NB4 (cell line): ENCODE data around the gene STAT6.

Experiments
- DNase-seq: peaks from one replicate; pipeline ENCODE4 v3.0.0; 2010; ENCODE audit warnings: low read depth
- H3K4me3 ChIP-seq: one replicate; pipeline ENCODE4 v1.5.1; 2011; ENCODE audit warnings: mild to moderate bottlenecking, low read depth, low read length, moderate library complexity
- CTCF ChIP-seq: IDR thresholded peaks from one replicate; pipeline ENCODE4 v1.5.1; 2012; ENCODE audit warnings: low read depth, low read length
- MAX ChIP-seq: IDR thresholded peaks from 2 replicates; pipeline ENCODE4 v1.6.1; 2011; ENCODE audit warnings: low read depth, low read length
- MYC ChIP-seq: IDR thresholded peaks from 2 replicates; pipeline ENCODE4 v1.6.1; 2011; ENCODE audit warnings: low read depth, low read length
- POLR2A ChIP-seq: IDR thresholded peaks from 2 replicates; pipeline ENCODE4 v1.6.1; 2011; ENCODE audit warnings: mild to moderate bottlenecking; ENCODE audit not compliant: insufficient read length; ENCODE audit errors: extremely low read depth

STAT6 gene

GRCh38 chr12:57128519-57129247, 17.5 kb upstream of the STAT6 start:
- no peak overlapping the region for H3K4me3 ChIP-seq
- TF ChIP-seq MYC (no peak), MAX (no peak), CTCF (no peak), POLR2A (no peak)
- DNase-seq, result no peak

- TF ChIP-seq POLR2A (no peak), MYC (no peak), MAX (no peak)
- H3K4me3 ChIP-seq, result peak within 1 kb of the TSS; percentile 40
- no peak for DNase-seq
These were observed 16.8 kb upstream of the STAT6 start, which contains the start of gene LRP1 for GRCh38 chr12:57127726-57128518. LRP1 (plus strand) TSS chr12:57128483; CDS start chr12:57128965, 482 bp downstream.

GRCh38 chr12:57127101-57127725, 16.1 kb upstream of the STAT6 start:
- peak; percentile 59 for DNase-seq
- no peak for TF ChIP-seq MAX
- no peak for TF ChIP-seq MYC
- peak; percentile 39 for TF ChIP-seq CTCF
- no peak overlapping the region for H3K4me3 ChIP-seq

- no peak overlapping the region for H3K4me3 ChIP-seq
- DNase-seq, result no peak
- no peak for TF ChIP-seq MAX
- no peak for TF ChIP-seq MYC
- no peak for TF ChIP-seq CTCF
- no peak for TF ChIP-seq POLR2A
These were observed 15.4 kb upstream of the STAT6 start for GRCh38 chr12:57126561-57126960.

GRCh38 chr12:57126061-57126460, 14.9 kb upstream of the STAT6 start:
- H3K4me3 ChIP-seq, result no peak overlapping the region
- DNase-seq, result no peak
- no peak for TF ChIP-seq MYC
- no peak for TF ChIP-seq CTCF
- no peak for TF ChIP-seq MAX
